CD4-positive, alpha-beta T cell (primary cell): ENCODE measurements around the gene KLHL35. TPM values are rescaled to one million over a fixed set of nuclear protein-coding genes. Genes with fewer than 3 reads are reported as not detected.

Experiments
- ATAC-seq: fragments of 200-7000 bp; cut with Tn5 transposase; one replicate; pipeline ENCODE4 v1.10.0; 2022; ENCODE audit warnings: mild to moderate bottlenecking; ENCODE audit not compliant: poor library complexity
- CTCF ChIA-PET: fragments of 350-600 bp; sonication (Branson Sonifier 250); formaldehyde crosslinking; loops from one replicate; lab custom pipeline; 2021; ENCODE audit warnings: antibody characterized with exemption, inconsistent platforms; lab: Charles Lee
- POLR2A ChIA-PET: fragments of 350-600 bp; sonication (Branson Sonifier 250); formaldehyde crosslinking; loops from one replicate; lab custom pipeline; 2021; ENCODE audit warnings: antibody characterized with exemption, inconsistent platforms; lab: Charles Lee
- DNase-seq, 14 experiments: peaks; one replicate each; pipeline ENCODE4 v3.0.0-alpha.2; 2013 to 2020; ENCODE audit warnings: mixed read lengths in 2 of 14
- H3K27ac ChIP-seq, 2 donors: one replicate each; pipeline versions ENCODE4 v1.5.1 to v1.7.0; 2013; ENCODE audit warnings: low read length in 2 of 2, low read depth in 1 of 2, mild to moderate bottlenecking in 1 of 2
- H3K27me3 ChIP-seq, 2 experiments: 1 replicate in 1 of 2; 2 replicates in 1 of 2; pipeline versions ENCODE4 v1.6.1 to v1.7.0; 2013; ENCODE audit warnings: low read length in 2 of 2, control low read depth in 1 of 2, mild to moderate bottlenecking in 1 of 2, moderate library complexity in 1 of 2; ENCODE audit not compliant: insufficient read depth in 2 of 2, control insufficient read depth in 1 of 2
- H3K36me3 ChIP-seq: one replicate; pipeline ENCODE4 v1.6.1; 2013; ENCODE audit warnings: low read length, control low read depth; ENCODE audit not compliant: insufficient read depth
- H3K4me1 ChIP-seq: one replicate; pipeline ENCODE4 v1.6.1; 2013; ENCODE audit warnings: low read length, control low read depth; ENCODE audit not compliant: insufficient read depth
- H3K4me3 ChIP-seq: one replicate; pipeline ENCODE4 v1.5.1; 2013; ENCODE audit warnings: mild to moderate bottlenecking, low read length, moderate library complexity
- H3K9me3 ChIP-seq, 2 experiments: 1 replicate in 1 of 2; 2 replicates in 1 of 2; pipeline versions ENCODE4 v1.6.1 to v1.7.0; 2013; ENCODE audit warnings: low read length in 2 of 2, mild to moderate bottlenecking in 2 of 2, control low read depth in 1 of 2, moderate library complexity in 1 of 2; ENCODE audit not compliant: control insufficient read depth in 1 of 2, insufficient read depth in 1 of 2
- H3K27ac Mint-ChIP-seq: one replicate; pipeline ENCODE4 v1.8.0; 2020; ENCODE audit warnings: mixed read lengths
- H3K27me3 Mint-ChIP-seq: one replicate; pipeline ENCODE4 v1.8.0; 2021; ENCODE audit warnings: mixed read lengths
- H3K36me3 Mint-ChIP-seq: one replicate; pipeline ENCODE4 v1.8.0; 2021; ENCODE audit warnings: low read depth, mixed read lengths
- H3K4me1 Mint-ChIP-seq: one replicate; pipeline ENCODE4 v1.8.0; 2021; ENCODE audit warnings: low read depth, mixed read lengths
- H3K4me3 Mint-ChIP-seq: one replicate; pipeline ENCODE4 v1.8.0; 2020; ENCODE audit warnings: mild to moderate bottlenecking, mixed read lengths
- H3K9me3 Mint-ChIP-seq: one replicate; pipeline ENCODE4 v1.8.0; 2020; ENCODE audit warnings: mixed read lengths
- intact Hi-C, 2 experiments: fragments of 100-400 bp; cut with DNase I in 1 of 2; cut with micrococcal nuclease in 1 of 2; formaldehyde crosslinking; loops; one replicate each; pipeline versions ENCODE4 v1.15.1 to v1.9.0; 2023 to 2025; cut with DNase I, micrococcal nuclease
- total RNA-seq, 174 experiments: library from RNA in 2 of 174; stranded (reverse) in 2 of 174; gene quantifications; one replicate each; pipeline ENCODE4 v1.2.3 and lab custom pipeline; 2021 to 2026
- TF ChIP-seq, protein P1 (sequence below): fragments of 200-600 bp; IDR thresholded peaks from one replicate; pipeline ENCODE4 v1.8.0; 2022; ENCODE audit warnings: antibody characterized with exemption, mild to moderate bottlenecking

KLHL35 gene
- total RNA-seq, 2 experiments from 2014 or later = 0.33 to 0.81 TPM

DNA sequence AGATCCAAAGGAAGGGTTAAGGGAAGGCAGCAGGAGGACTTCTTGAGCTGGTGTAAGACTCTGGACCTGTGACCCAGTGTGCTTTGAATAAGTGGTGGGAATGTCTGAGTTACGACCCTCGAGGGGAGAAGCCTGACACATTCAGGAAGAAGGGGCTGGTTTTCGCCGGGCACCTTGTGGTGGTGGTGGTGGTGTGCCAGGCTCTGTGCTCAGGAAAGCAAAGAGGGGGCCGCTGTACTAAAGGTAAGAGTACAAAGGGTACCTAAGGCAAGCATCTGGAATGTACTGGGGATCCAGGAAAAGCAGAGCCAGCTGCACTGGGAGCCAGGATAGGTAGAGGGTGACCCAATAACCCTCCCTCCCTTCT lies 6.3 kb downstream of the KLHL35 start:
- H3K4me1 Mint-ChIP-seq = peaks cover 30% of the 10 kb centered on the region
- no peak overlapping the region for H3K4me3 ChIP-seq
- peaks cover 16% of the 10 kb centered on the region for H3K36me3 ChIP-seq
- H3K27me3 Mint-ChIP-seq = peaks cover 34% of the 10 kb centered on the region
- peaks cover 0 to 11% of the 10 kb centered on the region in 2 experiments for H3K9me3 ChIP-seq
- DNase-seq (no peak), ATAC-seq (no peak)
- H3K27ac Mint-ChIP-seq = no peak overlapping the region
- H3K27me3 ChIP-seq = peaks cover 17 to 20% of the 10 kb centered on the region in 2 experiments
- ChIA-PET POLR2A (no interaction called here), CTCF (interaction anchor here (2.4 kb wide), 1 partner anchor 19 kb away, joined by 6 read pairs; no protein-coding TSS in a partner anchor)
- peaks cover 26% of the 10 kb centered on the region for H3K4me1 ChIP-seq
- peaks cover 17% of the 10 kb centered on the region for H3K36me3 Mint-ChIP-seq
- intact Hi-C loops = no loop called here
- H3K27ac ChIP-seq = no peak overlapping the region
- no peaks in the 10 kb centered on the region for H3K9me3 Mint-ChIP-seq
- TF ChIP-seq, protein P1, sequence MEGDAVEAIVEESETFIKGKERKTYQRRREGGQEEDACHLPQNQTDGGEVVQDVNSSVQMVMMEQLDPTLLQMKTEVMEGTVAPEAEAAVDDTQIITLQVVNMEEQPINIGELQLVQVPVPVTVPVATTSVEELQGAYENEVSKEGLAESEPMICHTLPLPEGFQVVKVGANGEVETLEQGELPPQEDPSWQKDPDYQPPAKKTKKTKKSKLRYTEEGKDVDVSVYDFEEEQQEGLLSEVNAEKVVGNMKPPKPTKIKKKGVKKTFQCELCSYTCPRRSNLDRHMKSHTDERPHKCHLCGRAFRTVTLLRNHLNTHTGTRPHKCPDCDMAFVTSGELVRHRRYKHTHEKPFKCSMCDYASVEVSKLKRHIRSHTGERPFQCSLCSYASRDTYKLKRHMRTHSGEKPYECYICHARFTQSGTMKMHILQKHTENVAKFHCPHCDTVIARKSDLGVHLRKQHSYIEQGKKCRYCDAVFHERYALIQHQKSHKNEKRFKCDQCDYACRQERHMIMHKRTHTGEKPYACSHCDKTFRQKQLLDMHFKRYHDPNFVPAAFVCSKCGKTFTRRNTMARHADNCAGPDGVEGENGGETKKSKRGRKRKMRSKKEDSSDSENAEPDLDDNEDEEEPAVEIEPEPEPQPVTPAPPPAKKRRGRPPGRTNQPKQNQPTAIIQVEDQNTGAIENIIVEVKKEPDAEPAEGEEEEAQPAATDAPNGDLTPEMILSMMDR = no peak
- H3K4me3 Mint-ChIP-seq = no peak overlapping the region

- CTCF ChIA-PET = interaction anchor here (2.4 kb wide), 1 partner anchor 17 kb away, joined by 6 read pairs; no protein-coding TSS in a partner anchor
These were observed 7.6 kb downstream of the KLHL35 start for GRCh38 chr11:75425422-75425821.

GRCh38 chr11:75424396-75424795 lies 8.6 kb downstream of the KLHL35 start:
- ChIA-PET POLR2A (interaction anchor here (0.9 kb wide), 1 partner anchor 138 kb away, joined by 3 read pairs; the partner anchor contains the start of gene SERPINH1), CTCF (interaction anchor here (0.9 kb wide), 1 partner anchor 17 kb away, joined by 3 read pairs; no protein-coding TSS in a partner anchor)
- Histone ChIP-seq H3K27ac (no peak overlapping the region), H3K4me3 (no peak overlapping the region), H3K9me3 (peaks cover 0 to 7% of the 10 kb centered on the region in 2 experiments), H3K27me3 (peaks cover 6 to 7% of the 10 kb centered on the region in 2 experiments), H3K36me3 (peaks cover 16% of the 10 kb centered on the region), H3K4me1 (peaks cover 15% of the 10 kb centered on the region)
- Mint-ChIP-seq H3K27ac (peak overlapping the region; percentile 25), H3K36me3 (peaks cover 20% of the 10 kb centered on the region), H3K4me1 (peaks cover 17% of the 10 kb centered on the region), H3K4me3 (no peak overlapping the region), H3K9me3 (no peaks in the 10 kb centered on the region), H3K27me3 (peaks cover 20% of the 10 kb centered on the region)
- intact Hi-C loops = no loop called here
- ATAC-seq = no peak
- DNase-seq = no peak
- TF ChIP-seq, protein P1 = no peak

More at GRCh38 chr11:75425422-75425821, 7.6 kb downstream of the KLHL35 start:
- TF ChIP-seq, protein P1 = no peak
- intact Hi-C loops = no loop called here
- ATAC-seq = no peak
- peaks cover 18% of the 10 kb centered on the region for H3K4me1 ChIP-seq
- H3K27ac ChIP-seq = no peak overlapping the region
- Mint-ChIP-seq H3K27me3 (peaks cover 21% of the 10 kb centered on the region), H3K4me3 (no peak overlapping the region), H3K4me1 (peaks cover 19% of the 10 kb centered on the region), H3K36me3 (peaks cover 20% of the 10 kb centered on the region), H3K27ac (no peak overlapping the region), H3K9me3 (no peaks in the 10 kb centered on the region)
- POLR2A ChIA-PET = no interaction called here
- H3K36me3 ChIP-seq = peaks cover 16% of the 10 kb centered on the region
- H3K27me3 ChIP-seq = peaks cover 8 to 9% of the 10 kb centered on the region in 2 experiments
- H3K9me3 ChIP-seq = peaks cover 0 to 11% of the 10 kb centered on the region in 2 experiments
- H3K4me3 ChIP-seq = no peak overlapping the region
- no peak for DNase-seq
